Psoas muscle (tissue), 8 donors: ENCODE results near the gene CYB5D1. TPM values are rescaled to one million over a fixed set of nuclear protein-coding genes. Genes with fewer than 3 reads are reported as not detected.

Experiments used
- ATAC-seq, 4 donors: fragments of 200-7000 bp; cut with Tn5 transposase; one replicate each; pipeline ENCODE4 v1.9.1; 2020; ENCODE audit warnings: moderate library complexity in 3 of 4, mild to moderate bottlenecking in 2 of 4
- DNase-seq, 2 donors: peaks; one replicate each; pipeline ENCODE4 v3.0.0-alpha.2; 2020
- H3K27ac ChIP-seq: fragments of 200-600 bp; one replicate; pipeline ENCODE4 v1.8.0; 2022
- H3K27me3 ChIP-seq, 3 donors: fragments of 200-600 bp in 1 of 3; one replicate each; pipeline versions ENCODE4 v1.6.1 to v1.8.0; 2013 to 2022; ENCODE audit warnings: low read length in 2 of 3, mild to moderate bottlenecking in 2 of 3, moderate library complexity in 1 of 3; ENCODE audit not compliant: insufficient read depth in 3 of 3
- H3K36me3 ChIP-seq, 2 donors: fragments of 200-600 bp in 1 of 2; one replicate each; pipeline versions ENCODE4 v1.6.1 to v1.8.0; 2013 to 2022; ENCODE audit warnings: low read depth in 1 of 2, mild to moderate bottlenecking in 1 of 2, moderate library complexity in 1 of 2; ENCODE audit not compliant: insufficient read depth in 1 of 2
- H3K4me1 ChIP-seq: fragments of 200-600 bp; one replicate; pipeline ENCODE4 v1.8.0; 2022
- H3K4me3 ChIP-seq: fragments of 200-600 bp; one replicate; pipeline ENCODE4 v1.8.0; 2022; ENCODE audit warnings: mild to moderate bottlenecking
- H3K9me3 ChIP-seq: fragments of 200-600 bp; one replicate; pipeline ENCODE4 v1.8.0; 2022
- WGBS, 3 donors: extraction: QIAGEN DNeasy Blood & Tissue Kit; methylation state at CpG; one replicate each; pipeline versions ENCODE4 v1.1.6 to v1.1.7; 2013; 5-methylcytosine and 5-hydroxymethylcytosine counted together
- intact Hi-C, 2 donors: fragments of 100-400 bp; cut with DNase I; formaldehyde crosslinking; loops; one replicate each; pipeline versions ENCODE4 v1.11.0 to v1.14.2; 2022
- polyA plus RNA-seq, 3 donors: library from polyadenylated mRNA; stranded (reverse); fragments of 200-250 nt; gene quantifications; one replicate each; pipeline ENCODE4 v1.2.3, GENCODE V29; 2013
- total RNA-seq, 4 donors: library from RNA; stranded (reverse); fragmentation: NEBNext Ultra II Directional in 2 of 4; extraction: Animal tissue kit (Norgen Biotek cat#: 25700) in 2 of 4; gene quantifications; one replicate each; pipeline versions ENCODE4 v1.2.1 to v1.2.4, GENCODE V29; 2021 to 2023
- TF ChIP-seq, protein P1 (sequence below): fragments of 200-600 bp; IDR thresholded peaks from one replicate; pipeline ENCODE4 v1.8.0; 2022; ENCODE audit warnings: antibody characterized with exemption
- donor health status: healthy with polysubstance abuse.
- donor health status: DM: no; HTN: no; CAD: no; lungs with moderate emphysema.
- donor health status: Bipolar disorder and iron deficiency.
- donor health status: healthy.
- donor health status: DM: yes; HTN: yes; CAD: no.
- donor health status: DM: no; HTN: no; CAD: no.
- donor health status: DM: no; HTN: no; CAD: no.
- donor health status: DM: yes; HTN: yes; CAD: no.

CYB5D1 gene
- total and polyA plus RNA-seq, 7 donors = 7.1 to 31.7 (median 10.4) TPM

GRCh38 chr17:7832431-7832830, 25.4 kb upstream of the CYB5D1 start:
- intact Hi-C loops = no loop called here
- H3K27ac ChIP-seq = no peak overlapping the region
- no peaks in the 10 kb centered on the region for H3K27me3 ChIP-seq
- ATAC-seq (no peak), DNase-seq (no peak)
- TF ChIP-seq, protein P1, sequence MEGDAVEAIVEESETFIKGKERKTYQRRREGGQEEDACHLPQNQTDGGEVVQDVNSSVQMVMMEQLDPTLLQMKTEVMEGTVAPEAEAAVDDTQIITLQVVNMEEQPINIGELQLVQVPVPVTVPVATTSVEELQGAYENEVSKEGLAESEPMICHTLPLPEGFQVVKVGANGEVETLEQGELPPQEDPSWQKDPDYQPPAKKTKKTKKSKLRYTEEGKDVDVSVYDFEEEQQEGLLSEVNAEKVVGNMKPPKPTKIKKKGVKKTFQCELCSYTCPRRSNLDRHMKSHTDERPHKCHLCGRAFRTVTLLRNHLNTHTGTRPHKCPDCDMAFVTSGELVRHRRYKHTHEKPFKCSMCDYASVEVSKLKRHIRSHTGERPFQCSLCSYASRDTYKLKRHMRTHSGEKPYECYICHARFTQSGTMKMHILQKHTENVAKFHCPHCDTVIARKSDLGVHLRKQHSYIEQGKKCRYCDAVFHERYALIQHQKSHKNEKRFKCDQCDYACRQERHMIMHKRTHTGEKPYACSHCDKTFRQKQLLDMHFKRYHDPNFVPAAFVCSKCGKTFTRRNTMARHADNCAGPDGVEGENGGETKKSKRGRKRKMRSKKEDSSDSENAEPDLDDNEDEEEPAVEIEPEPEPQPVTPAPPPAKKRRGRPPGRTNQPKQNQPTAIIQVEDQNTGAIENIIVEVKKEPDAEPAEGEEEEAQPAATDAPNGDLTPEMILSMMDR = no peak
- no peaks in the 10 kb centered on the region for H3K36me3 ChIP-seq
- H3K4me1 ChIP-seq = peaks cover 7% of the 10 kb centered on the region
- H3K9me3 ChIP-seq = no peaks in the 10 kb centered on the region
- no peak overlapping the region for H3K4me3 ChIP-seq
- 84 to 93% (median 86%) methylated on average over 10 of the region's 10 CpGs for WGBS, 3 donors

DNA sequence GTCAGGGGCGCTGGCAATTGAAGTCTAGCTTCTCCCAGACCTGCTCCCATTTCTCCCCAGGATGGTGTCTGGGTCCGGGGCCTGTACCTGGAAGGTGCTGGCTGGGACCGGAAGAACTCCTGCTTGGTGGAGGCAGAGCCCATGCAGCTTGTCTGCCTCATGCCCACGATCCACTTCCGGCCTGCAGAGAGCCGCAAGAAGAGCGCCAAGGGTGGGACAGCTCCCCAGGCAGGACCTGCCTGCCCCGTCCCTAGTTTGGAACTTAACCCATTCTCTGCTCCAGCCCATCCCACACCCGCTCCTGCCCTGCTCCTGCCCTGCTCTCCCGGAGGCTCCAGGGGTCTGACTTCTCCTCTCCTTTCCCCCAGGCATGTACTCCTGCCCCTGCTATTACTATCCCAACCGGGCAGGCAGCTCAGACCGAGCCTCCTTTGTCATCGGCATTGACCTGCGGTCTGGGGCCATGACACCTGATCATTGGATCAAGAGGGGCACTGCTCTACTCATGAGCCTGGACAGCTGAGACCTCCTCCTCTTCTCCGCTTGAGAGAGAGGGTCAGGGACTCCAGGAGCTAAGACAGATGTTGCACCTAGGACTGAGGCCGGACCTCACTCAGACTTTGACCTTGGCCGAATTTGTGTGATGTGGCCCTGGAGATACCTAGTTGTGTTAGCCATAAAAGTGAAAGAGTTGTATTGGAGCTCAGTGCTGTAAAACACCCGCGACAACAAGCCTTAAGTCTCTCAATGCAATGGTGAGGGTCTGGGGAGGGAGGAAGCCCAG, 24.6 kb upstream of the CYB5D1 start:
- H3K36me3 ChIP-seq = no peaks in the 10 kb centered on the region
- ATAC-seq = no peak
- H3K9me3 ChIP-seq = no peaks in the 10 kb centered on the region
- intact Hi-C loops = no loop called here
- TF ChIP-seq, protein P1 = no peak
- H3K27ac ChIP-seq = peak overlapping the region; percentile 96
- peak overlapping the region; percentile 85 for H3K4me3 ChIP-seq
- WGBS, 3 donors = 43 to 58% (median 46%) methylated on average over 17 to 19 of the region's 19 CpGs
- no peaks in the 10 kb centered on the region for H3K27me3 ChIP-seq
- peaks cover 11% of the 10 kb centered on the region for H3K4me1 ChIP-seq
- DNase-seq = no peak

DNA sequence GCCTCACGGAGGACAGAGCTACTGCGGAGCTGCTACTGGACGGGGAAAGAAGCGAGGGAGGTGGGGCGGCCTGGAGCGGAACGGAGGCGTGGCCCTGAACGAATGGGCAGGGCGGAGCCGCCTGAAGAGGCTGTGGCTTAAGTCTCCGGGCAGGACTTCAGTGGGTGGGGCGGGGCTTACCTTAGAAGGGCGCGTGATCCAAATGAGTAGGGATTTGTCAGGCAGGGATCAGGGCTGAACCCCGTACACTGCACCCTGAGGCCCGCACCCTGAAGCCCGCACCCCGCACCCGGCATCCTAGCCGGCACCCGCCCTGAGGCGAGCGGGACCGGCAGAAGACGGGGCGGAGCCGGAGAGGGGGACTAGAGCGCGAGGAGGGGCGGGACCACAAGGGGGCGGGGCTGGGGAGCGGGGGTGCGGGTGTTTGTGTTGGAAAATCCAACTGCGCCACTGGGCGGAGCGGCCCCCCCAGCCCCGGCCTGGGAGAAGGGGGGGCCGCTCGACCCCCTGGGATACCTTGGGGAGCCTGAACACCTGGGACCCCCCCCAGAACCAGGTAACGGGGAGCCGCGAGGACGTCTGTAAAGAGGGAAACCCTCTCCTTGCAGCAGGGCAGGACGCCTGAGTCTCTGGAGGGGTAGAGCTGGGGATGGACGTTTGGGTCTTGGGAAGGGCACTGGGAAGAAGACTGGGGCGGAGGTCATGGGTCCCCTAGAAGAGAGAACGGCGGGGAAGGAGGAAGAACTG, 23.8 kb upstream of the CYB5D1 start, which contains the start of gene KDM6B:
KDM6B (plus strand) TSS at position 423 of the 747 bp plus-strand sequence. CDS start 11,338 bp downstream, outside the sequence.
- TF ChIP-seq, protein P1 = peak; percentile 5
- H3K9me3 ChIP-seq = no peaks in the 10 kb centered on the region

GRCh38 chr17:7834542-7834956, 23.3 kb upstream of the CYB5D1 start:
- intact Hi-C loops = loop anchor here in 1 of 2 donors (2.0 kb wide), 1 partner anchor 16 kb away; no protein-coding TSS in a partner anchor
- peak; percentile 4 to 31 (median 22) for ATAC-seq

More for the DNA sequence above, 23.8 kb upstream of the CYB5D1 start, which contains the start of gene KDM6B:
- no peaks in the 10 kb centered on the region for H3K36me3 ChIP-seq
- ATAC-seq (peak; percentile 71 to 75 (median 74)), DNase-seq (peak; percentile 92 to 96)
- peak within 1 kb of the TSS; percentile 96 for H3K27ac ChIP-seq
- H3K27me3 ChIP-seq = no peaks in the 10 kb centered on the region
- 0% methylated on average over 39 to 49 of the region's 49 CpGs for WGBS, 3 donors
- intact Hi-C loops = loop anchor here in 1 of 2 donors (2.0 kb wide), 1 partner anchor 17 kb away; no protein-coding TSS in a partner anchor
- peak within 1 kb of the TSS; percentile 85 for H3K4me3 ChIP-seq
- peaks cover 15% of the 10 kb centered on the region for H3K4me1 ChIP-seq

More at GRCh38 chr17:7834542-7834956, 23.3 kb upstream of the CYB5D1 start:
- peak overlapping the region; percentile 85 for H3K4me3 ChIP-seq
- H3K9me3 ChIP-seq = no peaks in the 10 kb centered on the region
- TF ChIP-seq, protein P1 = no peak
- peak; percentile 73 to 81 for DNase-seq
- H3K27me3 ChIP-seq = no peaks in the 10 kb centered on the region
- H3K36me3 ChIP-seq = no peaks in the 10 kb centered on the region
- H3K27ac ChIP-seq = peak overlapping the region; percentile 96
- 0 to 1% (median 1%) methylated on average over 13 to 20 of the region's 20 CpGs for WGBS, 3 donors
- peaks cover 21% of the 10 kb centered on the region for H3K4me1 ChIP-seq
